Right ventricle myocardium inferior (tissue), 1 donor: ENCODE data around the gene HNRNPH2. TPM values are rescaled to one million over a fixed set of nuclear protein-coding genes. Genes with fewer than 3 reads are reported as not detected.

Experiments
- ATAC-seq: fragments of 200-7000 bp; cut with Tn5 transposase; one replicate; pipeline ENCODE4 v1.9.1; 2020; ENCODE audit warnings: mild to moderate bottlenecking, moderate library complexity
- DNase-seq: peaks from one replicate; pipeline ENCODE4 v3.0.0; 2021; ENCODE audit errors: missing footprints
- intact Hi-C: fragments of 100-400 bp; cut with DNase I; formaldehyde crosslinking; loops from one replicate; pipeline ENCODE4 v1.11.0; 2022
- long read RNA-seq: library from polyadenylated mRNA; unstranded; transcript quantifications from one replicate; pipeline ENCODE4 v2.0.0, GENCODE V29; 2021
- total RNA-seq: library from RNA; stranded (reverse); fragmentation: NEBNext Ultra II Directional; extraction: Animal tissue kit (Norgen Biotek cat#: 25700); gene quantifications from one replicate; pipeline ENCODE4 v1.2.1, GENCODE V29; 2021
- donor health status: DM: no; HTN: yes; CAD: no; lungs with severe emphysema.

HNRNPH2 gene, protein sequence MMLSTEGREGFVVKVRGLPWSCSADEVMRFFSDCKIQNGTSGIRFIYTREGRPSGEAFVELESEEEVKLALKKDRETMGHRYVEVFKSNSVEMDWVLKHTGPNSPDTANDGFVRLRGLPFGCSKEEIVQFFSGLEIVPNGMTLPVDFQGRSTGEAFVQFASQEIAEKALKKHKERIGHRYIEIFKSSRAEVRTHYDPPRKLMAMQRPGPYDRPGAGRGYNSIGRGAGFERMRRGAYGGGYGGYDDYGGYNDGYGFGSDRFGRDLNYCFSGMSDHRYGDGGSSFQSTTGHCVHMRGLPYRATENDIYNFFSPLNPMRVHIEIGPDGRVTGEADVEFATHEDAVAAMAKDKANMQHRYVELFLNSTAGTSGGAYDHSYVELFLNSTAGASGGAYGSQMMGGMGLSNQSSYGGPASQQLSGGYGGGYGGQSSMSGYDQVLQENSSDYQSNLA
- 53.5 TPM for total RNA-seq
- long read RNA-seq, transcript HNRNPH2-201 (2 exons, 2,223 nt), result major isoform, 46 of 46 reads
- long read RNA-seq, partial matches to known transcripts, result 0 of 46 reads
- long read RNA-seq, other reads (novel, unspliced or antisense), result 0 of 46 reads

DNA sequence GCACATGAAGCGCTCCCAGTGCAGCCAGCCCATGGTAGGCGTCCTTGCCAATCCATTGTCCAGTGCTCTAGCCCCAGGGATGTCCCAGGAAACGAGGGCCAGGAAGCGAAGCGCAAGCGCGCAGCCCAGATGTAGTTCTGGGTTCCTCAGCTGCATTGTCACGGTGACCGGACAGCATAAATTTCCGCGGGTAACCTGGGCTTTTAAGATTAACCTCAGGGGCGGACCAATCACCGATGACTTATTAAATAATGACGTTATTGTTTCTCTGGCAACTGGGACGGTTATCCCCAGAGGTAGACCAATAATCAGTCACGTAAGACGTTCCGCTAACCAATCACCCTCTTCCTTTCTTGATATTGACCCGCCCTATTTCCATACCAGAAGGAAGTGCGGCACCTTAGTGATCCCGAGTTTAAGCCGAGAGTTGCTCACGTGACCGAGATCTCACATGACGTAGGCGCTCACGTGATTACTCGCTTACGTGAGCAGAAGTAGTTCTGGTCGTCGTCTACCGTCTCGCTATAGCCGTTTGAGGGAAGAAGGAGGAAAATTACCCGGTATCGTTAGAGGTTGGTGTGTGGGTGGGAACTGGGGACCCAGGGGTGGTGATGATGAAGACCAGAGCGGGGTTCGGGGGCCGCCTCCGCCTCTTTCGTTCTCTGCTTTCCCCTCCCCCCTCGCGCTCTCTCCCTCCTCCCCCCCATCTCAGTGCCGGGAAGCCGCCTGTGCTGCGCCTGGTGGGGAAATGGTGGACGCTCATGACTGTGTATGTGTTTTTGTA lies at the start of gene HNRNPH2, which contains the start of gene GLA:
Gene HNRNPH2 (plus strand): TSS at position 475 of the 784 bp plus-strand sequence. CDS start 3,767 bp downstream, outside the sequence.
Gene GLA (minus strand): TSS at position 178 of the 784 bp plus-strand sequence. CDS start 22 bp downstream, at position 156.
- intact Hi-C loops, result no loop called here
- ATAC-seq (peak; percentile 100), DNase-seq (peak; percentile 92)

DNA sequence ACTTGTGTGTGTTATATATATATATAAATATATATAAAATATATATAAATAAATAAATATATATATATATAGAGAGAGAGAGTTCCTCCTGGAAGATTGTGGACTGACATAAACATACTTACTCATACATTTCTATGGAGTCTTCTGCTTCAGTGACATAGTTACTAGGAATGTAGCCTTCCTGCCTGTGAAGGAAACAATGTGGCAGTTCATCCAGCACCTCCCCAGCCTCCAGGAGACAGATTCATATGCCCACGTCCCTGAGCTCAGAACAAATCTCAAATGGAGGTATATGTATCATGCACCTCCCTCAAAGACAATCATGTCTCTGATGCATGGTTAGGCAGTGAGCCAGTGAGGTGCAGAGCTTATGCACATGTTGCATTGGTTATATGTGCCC lies 48.1 kb upstream of the HNRNPH2 start:
- no peak for ATAC-seq
- DNase-seq, result no peak
- intact Hi-C loops, result no loop called here

DNA sequence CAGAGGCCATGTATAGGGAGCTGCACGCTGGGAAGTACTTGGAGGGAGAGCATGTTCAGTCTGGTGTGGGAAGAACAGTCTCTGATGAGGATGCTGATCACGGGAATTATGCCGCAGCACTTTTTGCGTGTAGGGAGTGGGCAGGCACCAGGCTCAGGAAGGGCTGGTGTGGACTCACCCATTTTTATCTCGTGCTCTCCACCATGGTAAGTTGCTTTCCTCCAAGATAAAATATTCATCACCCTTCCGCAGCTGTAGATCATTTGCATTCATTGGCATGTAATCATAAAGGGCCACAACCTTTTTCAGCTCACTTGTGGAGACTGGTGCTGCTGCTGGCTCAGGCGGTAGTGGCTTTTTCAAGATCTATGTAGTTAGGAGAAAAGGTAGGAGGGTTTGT lies 47.6 kb upstream of the HNRNPH2 start:
- ATAC-seq (no peak), DNase-seq (no peak)
- intact Hi-C loops, result no loop called here

DNA sequence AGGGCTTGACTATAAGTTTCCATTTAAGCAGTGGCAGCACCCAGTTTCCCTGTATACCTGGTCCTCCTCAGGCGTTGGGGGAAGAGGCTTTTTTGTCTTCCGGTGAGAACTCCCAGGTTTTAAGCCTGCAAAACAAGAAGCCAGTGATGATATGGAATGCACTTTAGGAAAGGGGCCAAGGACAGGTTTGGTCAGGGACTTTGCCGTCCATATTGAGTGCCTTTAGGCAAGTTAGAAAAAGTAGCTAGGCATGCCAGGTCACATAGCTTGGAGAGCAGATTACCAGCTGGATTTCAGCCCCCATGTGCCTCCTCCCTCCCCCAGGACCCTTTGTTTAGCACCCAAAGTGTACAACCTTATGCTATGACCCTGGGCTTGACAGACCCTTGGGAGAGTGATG lies 45.9 kb upstream of the HNRNPH2 start:
- intact Hi-C loops, result no loop called here
- ATAC-seq, result no peak
- DNase-seq, result no peak

DNA sequence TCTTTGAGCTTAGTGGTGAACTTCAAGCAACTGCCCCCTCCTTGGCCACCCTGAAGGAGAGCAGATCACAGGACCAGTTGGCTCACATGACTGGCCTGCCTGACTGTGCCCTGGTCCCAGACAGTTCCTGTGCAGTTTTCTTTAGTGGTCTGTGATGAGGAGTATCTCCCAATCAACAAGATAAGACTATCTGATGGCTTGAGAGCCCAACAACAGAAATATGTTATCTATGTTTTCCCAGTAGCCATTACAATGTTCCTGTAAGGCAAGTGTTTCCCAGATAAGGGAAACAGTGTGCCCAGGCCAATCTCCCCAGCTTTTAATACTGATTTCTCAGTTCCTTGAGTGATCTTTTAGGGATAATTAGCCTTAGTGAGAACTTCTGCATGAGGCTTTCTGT lies 45.3 kb upstream of the HNRNPH2 start:
- intact Hi-C loops, result no loop called here
- ATAC-seq (no peak), DNase-seq (no peak)

DNA sequence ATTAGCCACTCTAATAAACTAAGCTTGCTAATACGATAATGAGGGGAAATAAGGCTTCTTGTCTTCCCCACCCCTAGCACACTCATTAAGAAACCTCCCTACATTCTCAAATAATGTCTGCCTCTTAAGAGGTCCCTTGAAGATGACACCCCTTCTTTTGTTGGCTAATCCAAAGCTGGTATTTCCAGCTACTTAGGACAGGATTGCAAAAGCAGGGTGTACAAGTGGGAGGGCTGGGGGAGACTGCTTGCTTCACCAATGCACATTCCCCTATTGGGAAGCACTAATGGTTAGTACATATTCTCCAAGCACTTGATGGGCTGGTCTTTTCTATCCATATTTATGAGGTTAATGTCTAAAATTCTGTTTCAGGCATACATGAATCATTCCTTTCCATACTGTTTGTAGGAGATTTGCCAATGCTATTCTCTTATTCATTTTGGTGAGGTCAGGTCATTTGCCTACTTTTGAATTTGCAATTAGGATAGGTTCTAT lies 42.7 kb upstream of the HNRNPH2 start:
- intact Hi-C loops, result no loop called here
- no peak for ATAC-seq
- no peak for DNase-seq

DNA sequence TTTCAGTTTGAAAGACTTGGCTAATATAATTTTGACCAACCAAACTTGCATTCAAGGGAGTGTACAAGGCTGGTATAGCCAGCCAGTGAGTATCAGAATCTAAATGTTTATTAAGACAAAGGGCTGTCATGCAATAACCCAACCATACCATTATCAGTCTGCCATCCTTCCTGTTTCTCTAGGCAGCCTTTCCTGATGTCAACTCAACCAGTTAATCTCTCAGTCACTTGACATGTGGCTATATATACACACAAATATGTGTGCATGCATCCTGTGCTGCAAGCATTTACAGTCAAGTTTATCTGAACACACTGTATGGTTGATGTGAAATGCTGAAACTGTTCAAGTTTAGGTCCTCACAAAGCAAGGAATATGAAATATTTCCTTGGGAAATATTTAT lies 39.2 kb upstream of the HNRNPH2 start:
- DNase-seq (no peak), ATAC-seq (no peak)
- intact Hi-C loops, result no loop called here

DNA sequence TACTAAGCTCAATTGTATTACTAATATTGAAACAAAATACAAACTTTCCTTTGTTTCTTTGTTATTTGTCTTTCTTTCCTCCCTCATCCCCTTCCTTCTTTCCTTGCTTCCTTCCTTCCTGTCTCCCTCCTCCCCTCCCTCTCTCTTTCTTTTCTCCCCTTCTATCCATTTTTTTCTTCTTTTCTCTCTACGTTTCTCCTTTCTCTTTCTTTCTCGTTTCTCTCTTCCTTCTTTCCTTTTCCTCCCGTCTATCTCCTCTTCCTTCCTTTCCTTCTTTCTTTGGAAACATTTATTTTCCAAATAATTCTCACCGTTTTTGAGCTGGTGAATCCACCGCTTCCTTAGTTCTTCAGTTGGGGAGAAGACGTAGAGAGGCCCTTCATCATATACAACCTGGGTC lies 38.3 kb upstream of the HNRNPH2 start:
- intact Hi-C loops, result no loop called here
- ATAC-seq (no peak), DNase-seq (no peak)

DNA sequence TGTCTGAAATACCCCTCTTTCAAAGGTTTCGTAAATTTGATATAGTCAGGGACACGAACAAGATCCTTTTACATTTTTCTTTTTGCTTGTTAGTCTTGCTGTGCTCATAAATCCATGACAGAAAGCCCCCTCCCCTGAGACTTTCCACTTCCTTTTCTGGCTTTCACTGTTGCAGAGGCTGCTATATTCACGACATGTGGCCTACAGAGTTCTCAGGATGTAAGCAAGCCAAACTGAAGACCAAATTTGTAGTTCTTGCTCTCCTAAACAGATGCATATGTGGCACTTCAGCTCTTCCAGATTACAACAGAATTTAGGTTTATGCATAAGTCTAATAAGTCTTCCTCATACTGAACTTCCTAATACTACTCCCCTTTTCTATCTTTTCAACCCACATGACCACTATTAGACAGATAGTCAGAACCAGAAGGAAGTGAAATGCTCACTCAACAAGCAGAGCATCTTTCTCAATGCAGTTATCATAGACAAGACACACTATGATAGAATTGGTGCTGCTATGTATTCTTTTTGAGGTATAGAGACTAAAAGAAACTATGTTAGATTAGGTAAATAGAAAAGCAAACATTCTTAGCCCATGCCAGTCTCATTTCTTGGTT lies 37.0 kb upstream of the HNRNPH2 start:
- intact Hi-C loops, result no loop called here
- ATAC-seq, result no peak

DNA sequence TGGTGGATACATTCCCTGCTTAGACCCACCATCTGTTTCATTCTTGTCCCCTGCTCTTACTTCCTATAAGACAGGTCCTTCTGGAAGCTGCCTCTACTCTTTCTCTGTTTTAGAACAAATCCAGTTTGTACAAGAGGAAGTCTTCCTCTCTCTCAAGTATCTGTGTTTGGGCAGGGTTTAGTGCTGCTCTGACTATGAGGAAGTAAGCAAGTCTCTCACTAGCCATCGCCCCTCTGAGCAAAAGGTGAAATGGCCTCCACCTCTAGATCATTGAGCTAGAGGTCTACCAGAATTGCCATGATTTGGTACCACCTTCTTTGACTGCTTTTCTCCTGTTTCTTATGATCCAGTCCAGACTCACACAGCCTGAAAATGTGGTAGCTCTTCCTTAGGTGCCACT lies 30.5 kb upstream of the HNRNPH2 start:
- ATAC-seq (no peak), DNase-seq (no peak)
- intact Hi-C loops, result no loop called here

More for the DNA sequence above, 37.0 kb upstream of the HNRNPH2 start:
- no peak for DNase-seq

DNA sequence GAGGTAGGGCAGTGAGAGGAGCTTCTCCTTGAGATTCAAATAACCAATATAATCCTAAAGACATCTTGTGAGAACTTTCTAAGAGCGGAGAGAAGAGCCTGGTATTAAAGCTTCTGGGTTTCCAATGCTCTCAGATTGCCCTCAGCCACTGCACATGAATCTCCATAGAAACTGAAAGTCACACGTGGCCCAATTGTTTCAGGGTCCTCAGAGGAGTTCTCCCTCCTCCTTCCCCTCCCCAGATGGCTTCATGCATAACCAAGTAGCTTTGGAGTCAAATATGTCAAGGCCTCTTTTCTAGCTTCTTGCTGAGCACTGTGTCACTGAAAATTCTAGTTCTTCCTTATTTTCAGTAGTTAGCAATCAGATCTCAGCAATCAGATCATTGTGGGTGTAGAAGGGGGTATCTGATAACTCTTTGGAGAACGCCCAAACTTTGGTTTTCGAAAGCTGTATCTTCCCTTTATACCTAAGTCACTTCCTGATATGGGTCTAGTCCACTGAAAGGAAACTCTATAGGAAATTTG lies 24.3 kb upstream of the HNRNPH2 start:
- ATAC-seq, result no peak
- intact Hi-C loops, result no loop called here
- DNase-seq, result no peak

DNA sequence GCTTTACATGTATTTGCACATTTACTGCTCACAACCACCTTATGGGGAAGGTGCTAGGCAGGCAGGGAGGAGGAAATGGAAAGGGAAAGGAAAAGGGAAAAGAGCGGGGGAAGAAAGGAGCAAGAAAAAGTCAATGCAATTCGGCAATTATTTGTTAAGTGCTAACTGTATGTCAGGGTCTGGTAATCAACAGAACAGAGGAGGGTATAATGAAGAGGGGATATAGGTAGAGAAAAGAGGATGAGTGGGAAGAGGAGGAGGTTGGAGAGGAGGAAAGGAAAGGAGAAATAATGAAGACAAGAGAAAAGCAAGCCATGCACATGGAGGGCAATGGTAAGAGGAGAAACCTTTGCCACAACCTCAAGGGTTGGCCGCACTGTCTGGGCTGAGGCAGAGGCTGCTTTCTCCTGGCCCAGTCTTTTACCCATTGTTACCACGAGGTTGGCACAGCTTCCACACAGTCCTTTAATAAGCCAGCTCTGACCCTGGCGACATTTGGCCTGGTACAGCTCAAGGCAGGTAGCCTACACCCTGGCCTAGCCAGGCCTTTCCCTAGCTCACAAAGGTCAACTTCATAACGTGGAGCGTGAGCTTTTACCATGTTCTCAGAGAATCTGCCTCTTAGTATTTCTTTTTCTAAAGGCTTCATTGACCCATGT lies 22.9 kb upstream of the HNRNPH2 start:
- no peak for DNase-seq
- ATAC-seq, result no peak

DNA sequence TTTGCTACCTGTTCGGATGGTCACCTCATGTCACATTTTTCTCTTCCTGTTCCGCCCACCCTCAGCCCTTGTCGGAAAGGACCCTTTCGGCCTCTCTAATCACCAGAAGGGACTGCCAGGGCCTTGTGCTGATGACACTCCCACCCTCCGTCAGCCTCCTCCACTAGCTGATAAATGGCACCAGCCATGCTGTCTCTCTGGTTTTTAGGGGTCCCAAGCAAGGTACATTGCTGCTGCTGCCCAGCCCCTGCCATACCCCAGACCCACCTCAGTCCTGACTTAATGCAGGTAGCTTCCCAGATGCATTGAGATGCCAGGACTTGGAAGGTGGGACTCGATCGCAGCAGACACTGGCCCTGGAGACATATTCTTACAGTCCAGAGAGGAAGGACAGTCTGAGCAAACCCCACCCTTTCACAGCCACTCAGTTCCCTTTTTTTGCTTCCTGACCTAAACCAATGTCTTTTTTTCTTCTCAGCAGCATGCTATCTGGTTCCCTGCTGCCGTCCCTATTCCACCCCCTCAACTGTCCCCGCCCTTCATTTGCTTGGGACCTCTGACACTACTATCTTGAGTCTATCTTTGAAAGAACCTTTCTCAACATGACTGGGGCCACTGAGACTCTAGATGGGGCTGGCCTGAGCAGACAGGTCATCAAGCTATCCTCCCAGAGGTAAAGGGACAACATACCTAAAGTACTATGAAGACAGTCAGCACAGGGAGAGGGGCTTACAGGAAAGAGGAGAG lies 22.1 kb upstream of the HNRNPH2 start, which contains the start of gene BTK:
Gene BTK (minus strand): TSS at position 397 of the 747 bp plus-strand sequence. CDS start 10,907 bp downstream, outside the sequence.
- no peak for DNase-seq
- intact Hi-C loops, result no loop called here
- ATAC-seq, result peak; percentile 38

More for the DNA sequence above, 22.9 kb upstream of the HNRNPH2 start:
- intact Hi-C loops, result no loop called here

DNA sequence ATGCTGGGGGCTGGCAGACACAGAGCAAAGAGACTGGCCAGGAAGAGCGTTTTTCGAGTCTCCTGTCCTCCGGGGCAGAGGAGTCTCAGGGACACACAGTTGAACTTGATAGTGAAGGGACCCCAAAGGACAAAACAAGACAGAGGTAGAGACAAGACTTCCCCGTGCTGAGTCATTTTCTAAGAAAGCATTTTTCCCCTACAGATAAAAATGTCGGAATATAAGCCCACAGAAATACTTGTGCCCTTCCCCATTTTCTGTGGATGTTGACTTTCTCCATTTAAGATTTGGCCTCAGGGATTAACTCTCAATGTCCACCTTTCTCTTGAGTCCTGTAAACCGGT lies 21.5 kb upstream of the HNRNPH2 start:
- ATAC-seq, result no peak
- no peak for DNase-seq
- intact Hi-C loops, result no loop called here

DNA sequence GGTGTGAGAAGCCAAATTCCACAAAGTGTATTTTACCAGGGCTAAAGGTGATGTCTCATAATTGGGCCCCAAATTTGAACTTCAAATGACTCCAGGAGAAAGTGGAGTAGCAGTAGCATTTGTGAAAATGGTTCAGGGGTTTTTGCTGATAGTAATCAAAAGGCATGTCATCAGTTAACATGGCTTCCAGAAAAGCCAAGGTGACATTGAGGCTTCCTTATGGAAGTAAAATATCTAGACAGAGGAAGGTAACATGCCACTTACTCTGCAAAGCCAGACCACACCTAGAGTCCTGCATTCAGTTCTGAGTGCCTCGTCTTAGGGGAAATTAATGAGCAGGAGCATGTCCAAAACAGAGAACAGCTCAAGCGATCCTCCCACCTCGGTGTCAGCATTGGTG lies 19.4 kb upstream of the HNRNPH2 start:
- no peak for ATAC-seq
- intact Hi-C loops, result no loop called here
- no peak for DNase-seq

DNA sequence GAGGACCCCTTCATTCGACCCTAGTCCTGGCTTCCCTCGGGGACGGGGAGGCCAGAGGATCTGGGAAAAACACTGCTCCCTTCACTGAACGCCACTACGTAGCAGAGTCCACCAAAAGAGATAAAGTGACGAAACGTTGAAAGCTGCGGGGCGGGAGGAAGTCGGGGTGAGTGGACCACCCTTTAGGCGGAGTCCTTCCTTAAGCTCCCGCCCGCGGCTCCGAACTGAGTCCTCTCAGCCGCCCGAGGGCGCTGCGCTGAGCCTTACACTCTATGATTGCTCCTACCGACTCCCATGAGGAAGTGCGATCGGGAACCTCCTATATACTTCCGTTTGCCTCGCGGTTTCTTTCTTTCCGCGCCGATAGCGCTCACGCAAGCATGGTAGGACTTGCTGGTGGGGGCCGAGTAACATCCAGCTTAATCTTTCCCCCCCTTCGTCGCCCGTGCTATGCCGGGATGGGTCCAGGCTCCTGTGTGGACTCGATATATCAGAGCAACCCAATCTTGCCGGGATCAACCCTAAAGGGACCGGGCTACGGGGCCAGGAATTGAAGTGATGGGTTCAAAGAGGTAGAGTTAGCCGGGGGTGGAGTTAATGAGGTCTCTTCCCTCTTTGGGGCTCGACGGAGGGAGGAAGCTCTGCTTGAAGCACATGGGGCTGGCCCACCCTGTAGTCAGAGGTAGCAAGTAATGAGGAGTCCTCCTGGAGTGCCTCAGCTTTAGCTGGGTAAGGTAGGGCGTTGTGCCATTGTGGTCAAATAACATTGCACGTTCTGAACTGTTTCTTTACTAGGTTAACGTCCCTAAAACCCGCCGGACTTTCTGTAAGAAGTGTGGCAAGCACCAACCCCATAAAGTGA lies 17.1 kb upstream of the HNRNPH2 start, which contains the start of gene RPL36A:
Gene RPL36A (plus strand): TSS at position 348 of the 862 bp plus-strand sequence. CDS start 33 bp downstream, at position 381.
- DNase-seq (peak; percentile 94), ATAC-seq (peak; percentile 99)
- intact Hi-C loops, result no loop called here

DNA sequence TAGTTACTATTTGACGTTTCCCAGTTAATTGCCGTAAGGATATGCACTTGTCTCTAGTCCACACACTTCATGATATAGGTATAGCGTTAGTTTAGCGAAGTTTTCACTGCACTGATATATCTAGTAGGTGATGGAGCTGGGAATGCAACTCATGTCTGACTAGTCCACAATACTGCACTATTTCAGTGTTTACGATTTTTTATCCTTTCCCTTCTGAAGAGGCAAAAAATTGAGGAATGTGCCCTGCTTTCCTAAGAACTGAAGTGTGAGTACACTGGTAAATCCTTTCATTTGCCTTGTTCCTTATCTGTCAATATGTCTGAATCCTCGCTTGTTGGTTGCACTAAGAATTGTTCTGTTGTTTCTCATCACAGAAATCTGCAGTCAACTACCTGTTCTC lies 16.2 kb upstream of the HNRNPH2 start:
- DNase-seq (no peak), ATAC-seq (no peak)
- intact Hi-C loops, result no loop called here
